Panc1 (cell line): Measurements from ENCODE around the gene ERMAP. TPM values are rescaled to one million over a fixed set of nuclear protein-coding genes. Genes with fewer than 3 reads are reported as not detected.

ENCODE experiments used
- ATAC-seq: fragments of 200-7000 bp; cut with Tn5 transposase; 2 replicates; pipeline ENCODE4 v1.9.1; 2020; ENCODE audit warnings: mild to moderate bottlenecking, moderate library complexity
- BruUV-seq: library from RNA; stranded (reverse); fragments of 400-500 nt; replicated peaks from 2 replicates; lab custom pipeline; 2021; lab: Mats Ljungman, UMichigan
- CTCF ChIA-PET: fragments of 300-600 bp; sonication (Branson Sonifier 250); formaldehyde crosslinking; loops from one replicate; lab custom pipeline; 2022; ENCODE audit warnings: antibody characterized with exemption; lab: Charles Lee
- POLR2A ChIA-PET: fragments of 300-600 bp; sonication (Branson Sonifier 250); formaldehyde crosslinking; loops from one replicate; lab custom pipeline; 2022; ENCODE audit warnings: antibody characterized with exemption; lab: Charles Lee
- DNase-seq: peaks from one replicate; pipeline ENCODE4 v3.0.0-alpha.2; 2010; ENCODE audit warnings: low read depth, low spot score
- H3K27ac ChIP-seq: 2 replicates; pipeline ENCODE4 v1.5.1; 2011; ENCODE audit warnings: mild to moderate bottlenecking, low read length, inconsistent platforms
- H3K27me3 ChIP-seq: fragments of 200-500 bp; sonication (Bioruptor generic); 2 replicates; pipeline ENCODE4 v1.6.0; 2014; ENCODE audit warnings: low read length, inconsistent platforms; ENCODE audit not compliant: control insufficient read depth, insufficient read depth
- H3K36me3 ChIP-seq: fragments of 200-500 bp; sonication (Bioruptor generic); 2 replicates; pipeline ENCODE4 v1.5.1; 2014; ENCODE audit warnings: inconsistent platforms, mild to moderate bottlenecking, low read length, moderate library complexity; ENCODE audit not compliant: control insufficient read depth, insufficient read depth
- H3K4me1 ChIP-seq: 2 replicates; pipeline ENCODE4 v1.5.1; 2011; ENCODE audit warnings: inconsistent platforms, mild to moderate bottlenecking, low read length, moderate library complexity; ENCODE audit not compliant: control insufficient read depth, insufficient read depth
- H3K4me3 ChIP-seq, 2 experiments: 2 replicates each; pipeline ENCODE4 v1.5.1; 2011 to 2012; ENCODE audit warnings: low read depth in 2 of 2, low read length in 2 of 2, mild to moderate bottlenecking in 2 of 2, inconsistent platforms in 1 of 2, moderate library complexity in 1 of 2
- H3K9me3 ChIP-seq: fragments of 200-500 bp; sonication (Bioruptor generic); 2 replicates; pipeline ENCODE4 v1.5.1; 2014; ENCODE audit warnings: low read depth, mild to moderate bottlenecking, inconsistent platforms, low read length, moderate library complexity; ENCODE audit not compliant: control insufficient read depth, insufficient read depth
- CTCF ChIP-seq: fragments of 450-650 bp; IDR thresholded peaks from 2 replicates; pipeline ENCODE4 v1.5.1; 2017; ENCODE audit warnings: mild to moderate bottlenecking
- POLR2AphosphoS5 ChIP-seq: IDR thresholded peaks from 2 replicates; pipeline ENCODE4 v1.6.1; 2012; ENCODE audit warnings: mild to moderate bottlenecking, low read depth, low read length, moderate library complexity
- REST ChIP-seq, 2 experiments: IDR thresholded peaks; 2 replicates each; pipeline ENCODE4 v1.6.1; 2011 to 2012; ENCODE audit warnings: low read depth in 2 of 2, control low read depth in 1 of 2, low read length in 1 of 2, mild to moderate bottlenecking in 1 of 2, moderate library complexity in 1 of 2; ENCODE audit not compliant: insufficient read depth in 1 of 2
- SIN3A ChIP-seq: IDR thresholded peaks from 2 replicates; pipeline ENCODE4 v1.6.1; 2012; ENCODE audit warnings: low read depth, mild to moderate bottlenecking, low read length, moderate library complexity, borderline replicate concordance; ENCODE audit not compliant: insufficient read depth
- TCF7L2 ChIP-seq: IDR thresholded peaks from 2 replicates; pipeline ENCODE4 v1.6.1; 2011; ENCODE audit warnings: mild to moderate bottlenecking, low read depth, low read length, inconsistent platforms
- in situ Hi-C: cut with HindIII; loops from 2 replicates; pipeline ENCODE4 v1.10.0; 2016; ENCODE audit warnings: low sequenced_read_pairs, low pct_unique_long_range_greater_than_20kb
- intact Hi-C: fragments of 100-400 bp; cut with micrococcal nuclease; formaldehyde crosslinking; loops from one replicate; pipeline ENCODE4 v1.10.0; 2022; ENCODE audit not compliant: unreplicated experiment
- total RNA-seq: library from RNA; stranded (reverse); gene quantifications from one replicate; pipeline ENCODE4 v1.2.1, GENCODE V29; 2021; ENCODE audit not compliant: unreplicated experiment

The ERMAP gene
- total RNA-seq, 1 experiment from 2014 or later = 15.3 TPM

- Histone ChIP-seq H3K36me3 (no peaks in the 10 kb centered on the region), H3K4me3 (no peak overlapping the region), H3K27ac (no peak overlapping the region), H3K4me1 (no peaks in the 10 kb centered on the region), H3K27me3 (no peaks in the 10 kb centered on the region), H3K9me3 (no peaks in the 10 kb centered on the region)
- POLR2A ChIA-PET = no interaction called here
- intact Hi-C loops (no loop called here), in situ Hi-C loops (no loop called here)
- no peak for ATAC-seq
- CTCF ChIA-PET = interaction anchor here (0.5 to 0.6 kb wide), 2 partner anchors 8 to 542 kb away, joined by 4 to 6 read pairs; no protein-coding TSS in a partner anchor
- TF ChIP-seq CTCF (no peak), REST (IDR thresholded peaks at IDR 0.05; ENCODE audit: insufficient read depth in 1 of 2, low read depth in 2 of 2, low read length in 1 of 2) (no peak), SIN3A (no peak), TCF7L2 (no peak), POLR2AphosphoS5 (no peak)
- DNase-seq = no peak
- BruUV-seq = no TSS peak
Observed at GRCh38 chr1:42887366-42887765, 70.4 kb downstream of the ERMAP start.

- no peak; the same call in 1 of the 2 replicates for ATAC-seq
- DNase-seq = no peak
- BruUV-seq = no TSS peak
- ChIA-PET CTCF (no interaction called here), POLR2A (no interaction called here)
- no peaks in the 10 kb centered on the region for H3K36me3 ChIP-seq
- no peak overlapping the region for H3K4me3 ChIP-seq
- no peak overlapping the region for H3K27ac ChIP-seq
- TF ChIP-seq TCF7L2 (no peak), REST (IDR thresholded peaks at IDR 0.05; ENCODE audit: insufficient read depth in 1 of 2, low read depth in 2 of 2, low read length in 1 of 2) (no peak), CTCF (no peak), SIN3A (no peak), POLR2AphosphoS5 (no peak)
- in situ Hi-C loops = no loop called here
- H3K4me1 ChIP-seq = no peaks in the 10 kb centered on the region
- intact Hi-C loops = no loop called here
- H3K9me3 ChIP-seq = no peaks in the 10 kb centered on the region
- H3K27me3 ChIP-seq = no peaks in the 10 kb centered on the region
Observed at GRCh38 chr1:42888013-42888633, 71.2 kb downstream of the ERMAP start.
